Breast epithelium (tissue), 3 donors: Measurements from ENCODE around the gene ZSWIM2.

Source experiments
- POLR2A ChIP-seq: fragments of 450-650 bp; IDR thresholded peaks from one replicate; pipeline ENCODE4 v1.6.1; 2016; ENCODE audit warnings: antibody characterized with exemption, mild to moderate bottlenecking, moderate library complexity
- POLR2AphosphoS5 ChIP-seq, 3 donors: sonication (generic); formaldehyde crosslinking; IDR thresholded peaks; one replicate each; pipeline ENCODE4 v1.6.1; 2017; ENCODE audit warnings: antibody characterized with exemption in 3 of 3
- TF ChIP-seq, protein P1 (sequence below), 3 donors: fragments of 450-650 bp; IDR thresholded peaks; one replicate each; pipeline ENCODE4 v1.5.1; 2016 to 2017; ENCODE audit warnings: antibody characterized with exemption in 3 of 3, mild to moderate bottlenecking in 3 of 3, moderate library complexity in 3 of 3

DNA sequence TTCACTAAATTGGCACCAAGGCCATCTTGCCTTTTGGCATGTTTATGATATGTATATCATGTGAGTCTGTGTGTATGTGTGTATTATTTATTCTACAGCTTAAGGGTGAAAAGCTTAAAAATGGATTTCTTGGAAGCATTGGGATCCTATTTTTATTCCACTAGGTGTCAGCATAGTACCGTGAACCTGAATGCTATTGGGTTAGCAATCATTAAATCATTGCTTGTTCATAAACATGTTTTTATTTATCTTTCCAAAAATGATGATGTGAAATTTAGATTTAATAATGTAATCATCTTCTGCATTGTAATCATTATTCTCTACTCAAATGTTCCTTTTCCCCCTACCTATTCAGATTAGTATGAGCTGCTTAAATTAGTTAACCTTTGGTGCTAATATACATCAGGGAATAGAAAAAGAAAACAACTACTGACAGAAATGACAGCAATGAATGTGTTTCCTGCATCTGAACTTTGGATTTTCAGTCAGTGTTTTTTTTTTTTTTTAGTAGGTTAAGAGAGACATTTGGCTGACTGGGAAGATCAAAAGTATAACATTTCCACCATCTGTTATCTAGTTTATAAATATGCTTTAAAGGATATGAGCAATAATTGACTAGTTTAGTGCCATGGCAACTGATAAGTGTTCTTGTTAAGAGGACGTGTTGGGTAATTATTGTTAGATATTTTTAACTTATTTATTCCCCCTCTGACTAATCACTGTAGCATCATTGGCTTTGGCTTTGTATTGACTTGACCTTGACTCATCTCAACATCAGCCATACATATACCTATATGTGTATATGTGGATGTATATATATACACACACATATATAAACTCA lies 14.1 kb upstream of the ZSWIM2 start:
- TF ChIP-seq POLR2AphosphoS5 (IDR thresholded peaks at IDR 0.05) = no peak
- TF ChIP-seq, protein P1, sequence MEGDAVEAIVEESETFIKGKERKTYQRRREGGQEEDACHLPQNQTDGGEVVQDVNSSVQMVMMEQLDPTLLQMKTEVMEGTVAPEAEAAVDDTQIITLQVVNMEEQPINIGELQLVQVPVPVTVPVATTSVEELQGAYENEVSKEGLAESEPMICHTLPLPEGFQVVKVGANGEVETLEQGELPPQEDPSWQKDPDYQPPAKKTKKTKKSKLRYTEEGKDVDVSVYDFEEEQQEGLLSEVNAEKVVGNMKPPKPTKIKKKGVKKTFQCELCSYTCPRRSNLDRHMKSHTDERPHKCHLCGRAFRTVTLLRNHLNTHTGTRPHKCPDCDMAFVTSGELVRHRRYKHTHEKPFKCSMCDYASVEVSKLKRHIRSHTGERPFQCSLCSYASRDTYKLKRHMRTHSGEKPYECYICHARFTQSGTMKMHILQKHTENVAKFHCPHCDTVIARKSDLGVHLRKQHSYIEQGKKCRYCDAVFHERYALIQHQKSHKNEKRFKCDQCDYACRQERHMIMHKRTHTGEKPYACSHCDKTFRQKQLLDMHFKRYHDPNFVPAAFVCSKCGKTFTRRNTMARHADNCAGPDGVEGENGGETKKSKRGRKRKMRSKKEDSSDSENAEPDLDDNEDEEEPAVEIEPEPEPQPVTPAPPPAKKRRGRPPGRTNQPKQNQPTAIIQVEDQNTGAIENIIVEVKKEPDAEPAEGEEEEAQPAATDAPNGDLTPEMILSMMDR (IDR thresholded peaks at IDR 0.05) = peak in 2 of 3 donors; percentile 53 to 70
- TF ChIP-seq POLR2A = no peak
